OCI-LY7 (cell line): Measurements from ENCODE around the gene OSBPL6. TPM values are rescaled to one million over a fixed set of nuclear protein-coding genes. Genes with fewer than 3 reads are reported as not detected.

Source experiments
- BruUV-seq: library from RNA; stranded (reverse); fragments of 400-500 nt; replicated peaks from 2 replicates; lab custom pipeline; 2021; lab: Mats Ljungman, UMichigan
- CTCF ChIA-PET: fragments of 300-600 bp; sonication (Branson Sonifier 250); formaldehyde crosslinking; loops from one replicate; lab custom pipeline; 2022; ENCODE audit warnings: antibody characterized with exemption; ENCODE audit not compliant: unreplicated experiment; lab: Charles Lee
- POLR2A ChIA-PET: fragments of 300-600 bp; sonication (Branson Sonifier 250); formaldehyde crosslinking; loops from one replicate; lab custom pipeline; 2022; ENCODE audit warnings: antibody characterized with exemption; lab: Charles Lee
- DNase-seq: peaks from one replicate; pipeline ENCODE4 v3.0.0-alpha.2; 2015; ENCODE audit warnings: low spot score
- H2AFZ ChIP-seq: fragments of 200-600 bp; sonication (generic), shearing (Covaris generic); 2 replicates; pipeline ENCODE4 v1.6.1; 2014; ENCODE audit warnings: mild to moderate bottlenecking, antibody characterized with exemption, low read length, moderate library complexity
- H3K27ac ChIP-seq: fragments of 200-600 bp; sonication (generic); 2 replicates; pipeline ENCODE4 v1.5.1; 2014; ENCODE audit warnings: mixed run types, low read depth, mild to moderate bottlenecking, moderate library complexity, low read length, inconsistent platforms; ENCODE audit not compliant: poor library complexity, severe bottlenecking
- H3K36me3 ChIP-seq: fragments of 200-600 bp; sonication (generic); 2 replicates; pipeline ENCODE4 v1.6.1; 2014; ENCODE audit warnings: mild to moderate bottlenecking, antibody characterized with exemption, low read length, moderate library complexity, mixed read lengths; ENCODE audit not compliant: insufficient read depth
- H3K4me1 ChIP-seq: fragments of 200-600 bp; sonication (generic); 2 replicates; pipeline ENCODE4 v1.5.1; 2014; ENCODE audit warnings: mild to moderate bottlenecking, low read length; ENCODE audit not compliant: insufficient read depth, poor library complexity, severe bottlenecking
- H3K4me2 ChIP-seq: fragments of 200-600 bp; sonication (generic); 2 replicates; pipeline ENCODE4 v1.6.1; 2014; ENCODE audit warnings: mild to moderate bottlenecking, low read length
- H3K4me3 ChIP-seq: fragments of 200-600 bp; sonication (generic); 2 replicates; pipeline ENCODE4 v1.5.1; 2014; ENCODE audit warnings: mild to moderate bottlenecking, low read depth, low read length; ENCODE audit not compliant: poor library complexity, severe bottlenecking
- H3K79me2 ChIP-seq: fragments of 200-600 bp; sonication (generic); 2 replicates; pipeline ENCODE4 v1.6.1; 2016; ENCODE audit warnings: low read depth, mild to moderate bottlenecking, low read length, moderate library complexity, mixed read lengths; ENCODE audit not compliant: insufficient read depth
- H3K9me2 ChIP-seq: fragments of 200-600 bp; sonication (generic); 2 replicates; pipeline ENCODE4 v1.6.1; 2016; ENCODE audit warnings: mild to moderate bottlenecking, low read length, mixed read lengths; ENCODE audit not compliant: insufficient read depth
- H3K9me3 ChIP-seq: fragments of 200-600 bp; sonication (generic); 2 replicates; pipeline ENCODE4 v1.6.1; 2014; ENCODE audit warnings: mild to moderate bottlenecking, mixed run types, low read length, mixed read lengths
- H4K20me1 ChIP-seq: fragments of 200-600 bp; sonication (generic); 2 replicates; pipeline ENCODE4 v1.6.1; 2014; ENCODE audit warnings: mild to moderate bottlenecking, antibody characterized with exemption, low read length, moderate library complexity, mixed read lengths; ENCODE audit not compliant: insufficient read depth
- EZH2phosphoT487 ChIP-seq: fragments of 200-600 bp; sonication (generic); IDR thresholded peaks from 2 replicates; pipeline ENCODE4 v1.6.1; 2018; ENCODE audit warnings: low read depth, borderline replicate concordance, mild to moderate bottlenecking, mixed run types, antibody characterized with exemption, low read length, moderate library complexity, mixed read lengths
- intact Hi-C: fragments of 100-400 bp; cut with micrococcal nuclease; formaldehyde crosslinking; loops from one replicate; pipeline ENCODE4 v1.10.0; 2022; ENCODE audit not compliant: unreplicated experiment
- total RNA-seq, 2 experiments: library from RNA; depleted of rRNA in 1 of 2; stranded (reverse); fragments of >200 nt in 1 of 2; shearing (Covaris generic) in 1 of 2; gene quantifications; 2 replicates each; pipeline ENCODE4 v1.2.3, GENCODE V29; 2014 to 2022
- TF ChIP-seq, protein P1 (sequence below): fragments of 200-600 bp; sonication (generic); conservative IDR thresholded peaks from 2 replicates; pipeline ENCODE4 v1.5.1; 2014; ENCODE audit warnings: mild to moderate bottlenecking, antibody characterized with exemption, low read length, moderate library complexity, mixed read lengths

Gene OSBPL6
- total RNA-seq, 2 experiments from 2014 or later: not detected

- Histone ChIP-seq H3K79me2 (no peaks in the 10 kb centered on the region), H3K4me3 (no peak overlapping the region), H3K4me1 (no peaks in the 10 kb centered on the region), H3K9me2 (no peaks in the 10 kb centered on the region), H4K20me1 (no peaks in the 10 kb centered on the region), H3K27ac (no peak overlapping the region), H3K9me3 (no peaks in the 10 kb centered on the region), H3K36me3 (no peaks in the 10 kb centered on the region), H3K4me2 (no peak overlapping the region), H2AFZ (no peak overlapping the region)
- no TSS peak for BruUV-seq
- POLR2A ChIA-PET: interaction anchor here (0.7 kb wide), 2 partner anchors 106 to 764 kb away, joined by 3 to 5 read pairs; no protein-coding TSS in a partner anchor
- DNase-seq: no peak
- TF ChIP-seq, protein P1, sequence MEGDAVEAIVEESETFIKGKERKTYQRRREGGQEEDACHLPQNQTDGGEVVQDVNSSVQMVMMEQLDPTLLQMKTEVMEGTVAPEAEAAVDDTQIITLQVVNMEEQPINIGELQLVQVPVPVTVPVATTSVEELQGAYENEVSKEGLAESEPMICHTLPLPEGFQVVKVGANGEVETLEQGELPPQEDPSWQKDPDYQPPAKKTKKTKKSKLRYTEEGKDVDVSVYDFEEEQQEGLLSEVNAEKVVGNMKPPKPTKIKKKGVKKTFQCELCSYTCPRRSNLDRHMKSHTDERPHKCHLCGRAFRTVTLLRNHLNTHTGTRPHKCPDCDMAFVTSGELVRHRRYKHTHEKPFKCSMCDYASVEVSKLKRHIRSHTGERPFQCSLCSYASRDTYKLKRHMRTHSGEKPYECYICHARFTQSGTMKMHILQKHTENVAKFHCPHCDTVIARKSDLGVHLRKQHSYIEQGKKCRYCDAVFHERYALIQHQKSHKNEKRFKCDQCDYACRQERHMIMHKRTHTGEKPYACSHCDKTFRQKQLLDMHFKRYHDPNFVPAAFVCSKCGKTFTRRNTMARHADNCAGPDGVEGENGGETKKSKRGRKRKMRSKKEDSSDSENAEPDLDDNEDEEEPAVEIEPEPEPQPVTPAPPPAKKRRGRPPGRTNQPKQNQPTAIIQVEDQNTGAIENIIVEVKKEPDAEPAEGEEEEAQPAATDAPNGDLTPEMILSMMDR: no peak
- TF ChIP-seq EZH2phosphoT487: no peak
- intact Hi-C loops: no loop called here
- CTCF ChIA-PET: no interaction called here
Observed at GRCh38 chr2:178286636-178287035, 92.3 kb downstream of the OSBPL6 start.

GRCh38 chr2:178287652-178288344 is 93.5 kb downstream of the OSBPL6 start:
- no peaks in the 10 kb centered on the region for H4K20me1 ChIP-seq
- intact Hi-C loops: no loop called here
- H3K27ac ChIP-seq: no peak overlapping the region
- no peaks in the 10 kb centered on the region for H3K36me3 ChIP-seq
- no TSS peak for BruUV-seq
- H3K4me1 ChIP-seq: no peaks in the 10 kb centered on the region
- H2AFZ ChIP-seq: no peak overlapping the region
- ChIA-PET CTCF (no interaction called here), POLR2A (interaction anchor here (0.6 to 0.7 kb wide), 2 partner anchors 140 to 225 kb away, joined by 3 read pairs; no protein-coding TSS in a partner anchor)
- H3K4me2 ChIP-seq: no peak overlapping the region
- no peaks in the 10 kb centered on the region for H3K9me3 ChIP-seq
- TF ChIP-seq EZH2phosphoT487: no peak
- TF ChIP-seq, protein P1: no peak
- DNase-seq: no peak
- no peak overlapping the region for H3K4me3 ChIP-seq
- no peaks in the 10 kb centered on the region for H3K79me2 ChIP-seq
- no peaks in the 10 kb centered on the region for H3K9me2 ChIP-seq

- Histone ChIP-seq H3K79me2 (no peaks in the 10 kb centered on the region), H3K36me3 (no peaks in the 10 kb centered on the region), H3K9me2 (no peaks in the 10 kb centered on the region), H3K27ac (no peak overlapping the region), H3K4me1 (no peaks in the 10 kb centered on the region), H3K4me3 (no peak overlapping the region), H3K9me3 (no peaks in the 10 kb centered on the region), H3K4me2 (no peak overlapping the region), H2AFZ (no peak overlapping the region), H4K20me1 (no peaks in the 10 kb centered on the region)
- TF ChIP-seq, protein P1: no peak
- no peak for TF ChIP-seq EZH2phosphoT487
- intact Hi-C loops: no loop called here
- BruUV-seq: no TSS peak
- DNase-seq: no peak
- POLR2A ChIA-PET: no interaction called here
- CTCF ChIA-PET: no interaction called here
Observed at GRCh38 chr2:178291703-178292102, 97.4 kb downstream of the OSBPL6 start.
